ENCODE measurements around the gene EXOC6B.
A peak's percentile ranks its signal among the peaks of the same experiment; 100 is the strongest.

Gene EXOC6B

DNA sequence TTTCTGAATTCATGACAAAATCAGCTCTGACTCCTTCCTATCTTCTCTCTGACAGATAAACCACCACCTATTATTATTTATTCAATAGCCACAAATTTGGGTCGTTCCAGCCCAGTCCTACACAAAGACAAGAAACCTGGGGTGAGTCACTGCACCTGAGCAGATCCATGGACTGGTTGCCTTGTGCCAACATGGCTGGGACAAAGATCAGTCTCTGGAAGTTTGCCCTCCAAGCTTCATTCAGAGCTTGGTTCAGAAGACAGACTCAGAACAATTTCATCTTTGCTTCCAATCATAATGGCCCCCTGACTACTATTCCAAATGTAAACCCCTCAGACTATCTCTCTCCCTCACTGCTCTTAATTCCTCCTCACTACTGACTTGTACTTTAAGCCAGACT lies 9.6 kb upstream of the EXOC6B start:
- H2AFZ ChIP-seq (ENCODE audit: insufficient read depth, low read length, poor library complexity), result no peak overlapping the region

DNA sequence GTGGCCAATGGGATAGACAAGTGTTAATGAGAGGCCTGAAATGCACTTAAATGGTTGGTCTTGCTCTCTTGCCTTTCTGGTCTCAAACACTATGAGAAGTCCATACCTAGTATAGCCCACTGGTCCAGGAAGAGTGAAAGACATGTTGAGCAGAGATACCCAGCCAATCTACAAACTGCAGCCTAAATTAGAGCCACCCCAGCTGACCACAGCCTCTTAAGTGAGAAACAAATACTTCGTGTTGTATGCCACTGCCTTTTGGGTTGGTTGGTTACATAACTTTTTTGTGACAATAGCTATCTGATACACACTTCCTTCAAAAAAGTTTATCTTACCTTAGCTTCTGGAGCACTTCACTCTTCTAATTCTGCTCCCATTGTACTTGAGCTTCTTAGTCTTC lies 8.8 kb upstream of the EXOC6B start:
- H3K4me3 ChIP-seq (ENCODE audit: low read depth, low read length), result no peak overlapping the region

More for the DNA sequence above, 9.6 kb upstream of the EXOC6B start:
- WGBS (ENCODE audit: extremely low coverage, insufficient coverage, insufficient read length), result no CpG with 5 or more reads among the region's 1 CpG
- H4K8ac ChIP-seq (ENCODE audit: low read depth, low read length), result no peak overlapping the region
- DNase-seq, result no peak
- H4K91ac ChIP-seq (ENCODE audit: low read depth, low read length), result no peak overlapping the region
- H3K14ac ChIP-seq (ENCODE audit: low read length), result no peak overlapping the region
- H3K36me3 ChIP-seq (ENCODE audit: control insufficient read depth in 1 of 2, insufficient read depth in 2 of 2, low read length in 2 of 2), result no peaks in the 10 kb centered on the region
- no peak overlapping the region for H3K4me2 ChIP-seq (ENCODE audit: low read length)
- H2BK12ac ChIP-seq (ENCODE audit: low read length), result no peak overlapping the region
- H3K79me1 ChIP-seq (ENCODE audit: low read length), result no peaks in the 10 kb centered on the region
- H2AK5ac ChIP-seq (ENCODE audit: low read length), result no peak overlapping the region
- no peak overlapping the region for H3K9ac ChIP-seq (ENCODE audit: low read length)
- H3K79me2 ChIP-seq (ENCODE audit: control insufficient read depth, insufficient read depth, low read length, poor library complexity), result no peaks in the 10 kb centered on the region
- no peak overlapping the region for H3K23ac ChIP-seq (ENCODE audit: low read length)
- no peaks in the 10 kb centered on the region for H3K27me3 ChIP-seq (ENCODE audit: insufficient read depth, low read length)
- H2BK120ac ChIP-seq (ENCODE audit: insufficient read depth, low read length, poor library complexity), result no peak overlapping the region
- no peak overlapping the region for H3K18ac ChIP-seq (ENCODE audit: low read length)
- no peak overlapping the region for H3K4me3 ChIP-seq (ENCODE audit: low read depth, low read length)
- H4K12ac ChIP-seq (ENCODE audit: low read depth, low read length), result no peak overlapping the region
- no peak overlapping the region for H3K27ac ChIP-seq (ENCODE audit: low read depth, low read length)
- H3K9me3 ChIP-seq (ENCODE audit: insufficient read depth, low read depth, low read length), result no peaks in the 10 kb centered on the region
- no peaks in the 10 kb centered on the region for H3K4me1 ChIP-seq (ENCODE audit: control insufficient read depth in 1 of 2, insufficient read depth in 2 of 2, low read length in 2 of 2)
- no peak overlapping the region for H3K4ac ChIP-seq (ENCODE audit: low read depth, low read length)
- H2BK5ac ChIP-seq (ENCODE audit: low read depth, low read length, poor library complexity), result no peak overlapping the region

GRCh38 chr2:72833084-72833714 lies 7.4 kb upstream of the EXOC6B start:
- Histone ChIP-seq H3K79me1 (ENCODE audit: low read length) (peaks cover 2% of the 10 kb centered on the region), H3K23ac (ENCODE audit: low read length) (no peak overlapping the region)
- no CpG with 5 or more reads among the region's 5 CpGs for WGBS (ENCODE audit: extremely low coverage, insufficient coverage, insufficient read length)

More for the DNA sequence above, 8.8 kb upstream of the EXOC6B start:
- H3K18ac ChIP-seq (ENCODE audit: low read length), result no peak overlapping the region
- no peaks in the 10 kb centered on the region for H3K36me3 ChIP-seq (ENCODE audit: control insufficient read depth in 1 of 2, insufficient read depth in 2 of 2, low read length in 2 of 2)
- no peaks in the 10 kb centered on the region for H3K9me3 ChIP-seq (ENCODE audit: insufficient read depth, low read depth, low read length)
- no peak overlapping the region for H2BK120ac ChIP-seq (ENCODE audit: insufficient read depth, low read length, poor library complexity)
- no peak overlapping the region for H3K23ac ChIP-seq (ENCODE audit: low read length)
- H3K9ac ChIP-seq (ENCODE audit: low read length), result peak overlapping the region; percentile 26
- no peak overlapping the region for H3K27ac ChIP-seq (ENCODE audit: low read depth, low read length)
- no peak overlapping the region for H2AK5ac ChIP-seq (ENCODE audit: low read length)
- no peak overlapping the region for H2BK12ac ChIP-seq (ENCODE audit: low read length)
- no peaks in the 10 kb centered on the region for H3K79me1 ChIP-seq (ENCODE audit: low read length)
- no peak overlapping the region for H3K4ac ChIP-seq (ENCODE audit: low read depth, low read length)
- no peak overlapping the region for H3K4me2 ChIP-seq (ENCODE audit: low read length)
- H2AFZ ChIP-seq (ENCODE audit: insufficient read depth, low read length, poor library complexity), result no peak overlapping the region
- no CpG with 5 or more reads among the region's 1 CpG for WGBS (ENCODE audit: extremely low coverage, insufficient coverage, insufficient read length)
- H3K27me3 ChIP-seq (ENCODE audit: insufficient read depth, low read length), result no peaks in the 10 kb centered on the region
- no peak overlapping the region for H4K91ac ChIP-seq (ENCODE audit: low read depth, low read length)
- H4K8ac ChIP-seq (ENCODE audit: low read depth, low read length), result no peak overlapping the region
- no peak for DNase-seq
- H3K4me1 ChIP-seq (ENCODE audit: control insufficient read depth in 1 of 2, insufficient read depth in 2 of 2, low read length in 2 of 2), result no peaks in the 10 kb centered on the region
- no peak overlapping the region for H2BK5ac ChIP-seq (ENCODE audit: low read depth, low read length, poor library complexity)
- H3K79me2 ChIP-seq (ENCODE audit: control insufficient read depth, insufficient read depth, low read length, poor library complexity), result no peaks in the 10 kb centered on the region
- H4K12ac ChIP-seq (ENCODE audit: low read depth, low read length), result no peak overlapping the region
- no peak overlapping the region for H3K14ac ChIP-seq (ENCODE audit: low read length)

DNA sequence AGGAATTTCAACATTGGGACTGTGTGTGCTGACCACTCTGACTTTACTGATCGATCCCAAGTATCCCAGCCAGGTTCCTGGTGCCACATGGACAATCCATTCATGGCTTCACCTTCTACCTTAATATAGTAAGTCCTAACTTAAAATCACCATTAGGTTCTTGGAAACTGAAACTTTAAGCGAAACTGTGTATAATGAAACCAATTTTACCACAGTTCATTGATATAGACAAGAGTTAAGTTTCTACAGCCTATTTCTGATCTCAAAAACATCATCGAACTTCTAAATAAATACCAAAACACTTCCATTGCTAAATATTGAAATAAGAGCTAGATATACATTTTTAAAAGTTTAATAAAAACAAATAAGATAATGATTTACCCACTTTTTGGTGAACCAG lies 4.4 kb upstream of the EXOC6B start:
- H3K27ac ChIP-seq (ENCODE audit: low read depth, low read length), result no peak overlapping the region
- no peak overlapping the region for H2BK120ac ChIP-seq (ENCODE audit: insufficient read depth, low read length, poor library complexity)
- DNase-seq, result no peak
- no peak overlapping the region for H3K4me2 ChIP-seq (ENCODE audit: low read length)
- H3K14ac ChIP-seq (ENCODE audit: low read length), result no peak overlapping the region
- H3K4me3 ChIP-seq (ENCODE audit: low read depth, low read length), result no peak overlapping the region
- no peaks in the 10 kb centered on the region for H3K27me3 ChIP-seq (ENCODE audit: insufficient read depth, low read length)
- H3K79me2 ChIP-seq (ENCODE audit: control insufficient read depth, insufficient read depth, low read length, poor library complexity), result peaks cover 4% of the 10 kb centered on the region
- no peak overlapping the region for H2AK5ac ChIP-seq (ENCODE audit: low read length)
- H3K23ac ChIP-seq (ENCODE audit: low read length), result no peak overlapping the region
- no peak overlapping the region for H2BK12ac ChIP-seq (ENCODE audit: low read length)
- no peak overlapping the region for H4K91ac ChIP-seq (ENCODE audit: low read depth, low read length)
- no peak overlapping the region for H4K8ac ChIP-seq (ENCODE audit: low read depth, low read length)
- H3K18ac ChIP-seq (ENCODE audit: low read length), result no peak overlapping the region
- H3K36me3 ChIP-seq (ENCODE audit: control insufficient read depth in 1 of 2, insufficient read depth in 2 of 2, low read length in 2 of 2), result no peaks in the 10 kb centered on the region
- no peak overlapping the region for H4K12ac ChIP-seq (ENCODE audit: low read depth, low read length)
- no peak overlapping the region for H2AFZ ChIP-seq (ENCODE audit: insufficient read depth, low read length, poor library complexity)
- peaks cover 8% of the 10 kb centered on the region for H3K79me1 ChIP-seq (ENCODE audit: low read length)
- no peak overlapping the region for H3K9ac ChIP-seq (ENCODE audit: low read length)
- no peak overlapping the region for H3K4ac ChIP-seq (ENCODE audit: low read depth, low read length)
- no CpG with 5 or more reads among the region's 3 CpGs for WGBS (ENCODE audit: extremely low coverage, insufficient coverage, insufficient read length)
- H2BK5ac ChIP-seq (ENCODE audit: low read depth, low read length, poor library complexity), result no peak overlapping the region
- H3K9me3 ChIP-seq (ENCODE audit: insufficient read depth, low read depth, low read length), result no peaks in the 10 kb centered on the region
- H3K4me1 ChIP-seq (ENCODE audit: control insufficient read depth in 1 of 2, insufficient read depth in 2 of 2, low read length in 2 of 2), result peaks cover 2 to 3% of the 10 kb centered on the region in 2 experiments

More at GRCh38 chr2:72833084-72833714, 7.4 kb upstream of the EXOC6B start:
- Histone ChIP-seq H3K4me1 (ENCODE audit: control insufficient read depth in 1 of 2, insufficient read depth in 2 of 2, low read length in 2 of 2) (peaks cover 0 to 2% of the 10 kb centered on the region in 2 experiments), H4K8ac (ENCODE audit: low read depth, low read length) (no peak overlapping the region), H3K9me3 (ENCODE audit: insufficient read depth, low read depth, low read length) (no peaks in the 10 kb centered on the region), H3K79me2 (ENCODE audit: control insufficient read depth, insufficient read depth, low read length, poor library complexity) (no peaks in the 10 kb centered on the region), H3K4me2 (ENCODE audit: low read length) (no peak overlapping the region), H2BK12ac (ENCODE audit: low read length) (no peak overlapping the region), H3K14ac (ENCODE audit: low read length) (no peak overlapping the region), H3K4ac (ENCODE audit: low read depth, low read length) (no peak overlapping the region), H4K91ac (ENCODE audit: low read depth, low read length) (no peak overlapping the region), H3K36me3 (ENCODE audit: control insufficient read depth in 1 of 2, insufficient read depth in 2 of 2, low read length in 2 of 2) (no peaks in the 10 kb centered on the region), H2AK5ac (ENCODE audit: low read length) (no peak overlapping the region), H3K4me3 (ENCODE audit: low read depth, low read length) (no peak overlapping the region), H4K12ac (ENCODE audit: low read depth, low read length) (no peak overlapping the region), H2AFZ (ENCODE audit: insufficient read depth, low read length, poor library complexity) (no peak overlapping the region), H3K27ac (ENCODE audit: low read depth, low read length) (no peak overlapping the region), H3K27me3 (ENCODE audit: insufficient read depth, low read length) (no peaks in the 10 kb centered on the region), H2BK120ac (ENCODE audit: insufficient read depth, low read length, poor library complexity) (no peak overlapping the region), H2BK5ac (ENCODE audit: low read depth, low read length, poor library complexity) (no peak overlapping the region), H3K18ac (ENCODE audit: low read length) (no peak overlapping the region), H3K9ac (ENCODE audit: low read length) (no peak overlapping the region)
- DNase-seq, result peak in 1 of 2 donors; percentile 36
